GM13977 (cell line): ENCODE data around the gene GID8.

Experiments used
- DNase-seq: peaks from one replicate; pipeline ENCODE4 v3.0.0; 2012; ENCODE audit warnings: low spot score
- CTCF ChIP-seq: IDR thresholded peaks from 2 replicates; pipeline ENCODE4 v1.5.1; 2012; ENCODE audit warnings: mild to moderate bottlenecking, control low read depth; ENCODE audit not compliant: insufficient read depth; ENCODE audit errors: extremely low read depth, missing control alignments
- in situ Hi-C: fragments of 300-500 bp; cut with MboI; formaldehyde crosslinking; loops from one replicate; pipeline ENCODE4 v1.12.0; 2022; ENCODE audit warnings: low sequenced_read_pairs, low pct_unique_long_range_greater_than_20kb, mixed read lengths, inconsistent platforms; ENCODE audit not compliant: unreplicated experiment

Gene GID8

GRCh38 chr20:62942456-62942855, 4.5 kb downstream of the GID8 start:
- in situ Hi-C loops, result no loop called here
- no peak for DNase-seq
- no peak for TF ChIP-seq CTCF

GRCh38 chr20:62943396-62943795, 5.4 kb downstream of the GID8 start:
- no peak for DNase-seq
- no peak for TF ChIP-seq CTCF
- in situ Hi-C loops, result no loop called here

GRCh38 chr20:62944184-62944583, 6.2 kb downstream of the GID8 start:
- DNase-seq, result no peak
- in situ Hi-C loops, result no loop called here
- no peak for TF ChIP-seq CTCF

GRCh38 chr20:62944746-62945145, 6.8 kb downstream of the GID8 start:
- in situ Hi-C loops, result no loop called here
- TF ChIP-seq CTCF, result no peak
- DNase-seq, result no peak

GRCh38 chr20:62945771-62946339, 7.9 kb downstream of the GID8 start:
- no peak for TF ChIP-seq CTCF
- in situ Hi-C loops, result no loop called here
- DNase-seq, result no peak

GRCh38 chr20:62946918-62947317, 9.0 kb downstream of the GID8 start:
- TF ChIP-seq CTCF, result no peak
- no peak for DNase-seq
- in situ Hi-C loops, result no loop called here
